Testis (tissue), 3 donors: ENCODE results near the gene LRRC18. TPM values are rescaled to one million over a fixed set of nuclear protein-coding genes. Genes with fewer than 3 reads are reported as not detected.

Experiments
- DNase-seq: peaks from one replicate; pipeline ENCODE4 v3.0.0-alpha.2; 2019
- H3K27ac ChIP-seq, 2 donors: fragments of 200-600 bp; sonication (generic); one replicate each; pipeline ENCODE4 v1.5.1; 2019
- H3K27me3 ChIP-seq: fragments of 200-600 bp; sonication (generic); one replicate; pipeline ENCODE4 v1.5.1; 2019
- H3K36me3 ChIP-seq: fragments of 200-600 bp; sonication (generic); one replicate; pipeline ENCODE4 v1.5.1; 2017; ENCODE audit warnings: low read depth; ENCODE audit errors: missing control alignments
- H3K4me1 ChIP-seq: fragments of 200-600 bp; sonication (generic); one replicate; pipeline ENCODE4 v1.5.1; 2019
- H3K4me3 ChIP-seq, 2 donors: fragments of 200-600 bp; sonication (generic); one replicate each; pipeline ENCODE4 v1.5.1; 2017 to 2019
- H3K9me3 ChIP-seq: fragments of 200-600 bp; sonication (generic); one replicate; pipeline ENCODE4 v1.5.1; 2017
- CTCF ChIP-seq, 3 experiments: fragments of 450-650 bp in 2 of 3; fragments of 200-600 bp in 1 of 3; sonication (generic) in 1 of 3; IDR thresholded peaks; one replicate each; pipeline ENCODE4 v1.5.1; 2016 to 2019; ENCODE audit warnings: antibody characterized with exemption in 3 of 3, mild to moderate bottlenecking in 2 of 3, moderate library complexity in 1 of 3
- POLR2A ChIP-seq: fragments of 450-650 bp; IDR thresholded peaks from one replicate; pipeline ENCODE4 v1.6.1; 2017; ENCODE audit warnings: antibody characterized with exemption, mild to moderate bottlenecking, moderate library complexity
- WGBS, 2 donors: methylation state at CpG; one replicate each; pipeline ENCODE4 v1.1.5; 2018; 5-methylcytosine and 5-hydroxymethylcytosine counted together
- intact Hi-C: fragments of 100-400 bp; cut with DNase I; formaldehyde crosslinking; loops from one replicate; pipeline ENCODE4 v1.15.1; 2023; ENCODE audit warnings: low total_unique reads
- polyA plus RNA-seq: library from polyadenylated mRNA; stranded (reverse); fragments of 350-450 nt; fragmentation: Illumina TruSeq; extraction: RNeasy Lipid Tissue Mini Kit (QIAGEN cat#74804); gene quantifications from one replicate; pipeline ENCODE4 v1.2.3, GENCODE V29; 2014; ENCODE audit warnings: low read depth, low replicate concordance; ENCODE audit not compliant: insufficient read depth
- total RNA-seq, 2 donors: library from RNA; depleted of rRNA; stranded (reverse); fragments of >200 nt; gene quantifications; one replicate each; pipeline ENCODE4 v1.2.3, GENCODE V29; 2016

Gene LRRC18
- total and polyA plus RNA-seq, 3 donors from 2014 or later = 7.8 to 23.1 (median 12.6) TPM

- no peaks in the 10 kb centered on the region for H3K27me3 ChIP-seq
- TF ChIP-seq POLR2A (no peak), CTCF (IDR thresholded peaks at IDR 0.05) (no peak)
- 96 to 98% methylated on average over 3 of the region's 3 CpGs for WGBS, 2 donors
- no peak for DNase-seq
- H3K4me1 ChIP-seq = no peaks in the 10 kb centered on the region
- no peaks in the 10 kb centered on the region for H3K36me3 ChIP-seq
- no peaks in the 10 kb centered on the region for H3K9me3 ChIP-seq
- no peak overlapping the region for H3K4me3 ChIP-seq
- intact Hi-C loops = no loop called here
- no peak overlapping the region for H3K27ac ChIP-seq
Observed at GRCh38 chr10:48937796-48938195, 1.8 kb downstream of the LRRC18 start.

- DNase-seq = no peak
- no peaks in the 10 kb centered on the region for H3K36me3 ChIP-seq
- H3K9me3 ChIP-seq = no peaks in the 10 kb centered on the region
- H3K27ac ChIP-seq = no peak overlapping the region
- intact Hi-C loops = no loop called here
- no peak for TF ChIP-seq POLR2A
- TF ChIP-seq CTCF (IDR thresholded peaks at IDR 0.05) = no peak
- H3K4me3 ChIP-seq = no peak overlapping the region
- no peaks in the 10 kb centered on the region for H3K4me1 ChIP-seq
- H3K27me3 ChIP-seq = no peaks in the 10 kb centered on the region
Observed at GRCh38 chr10:48935577-48935976, 4.1 kb downstream of the LRRC18 start.

GRCh38 chr10:48934672-48935501, 4.8 kb downstream of the LRRC18 start:
- H3K9me3 ChIP-seq = no peaks in the 10 kb centered on the region
- H3K36me3 ChIP-seq = no peaks in the 10 kb centered on the region
- H3K4me1 ChIP-seq = no peaks in the 10 kb centered on the region
- no peak overlapping the region for H3K4me3 ChIP-seq
- TF ChIP-seq POLR2A = no peak
- no peak for TF ChIP-seq CTCF (IDR thresholded peaks at IDR 0.05)
- no peak overlapping the region for H3K27ac ChIP-seq
- no peak for DNase-seq
- intact Hi-C loops = no loop called here
- WGBS, 2 donors = 62 to 63% methylated on average over 18 of the region's 18 CpGs
- no peaks in the 10 kb centered on the region for H3K27me3 ChIP-seq

GRCh38 chr10:48932831-48933664, 6.6 kb downstream of the LRRC18 start:
- intact Hi-C loops = no loop called here
- H3K27me3 ChIP-seq = no peaks in the 10 kb centered on the region
- no peaks in the 10 kb centered on the region for H3K36me3 ChIP-seq
- no peaks in the 10 kb centered on the region for H3K4me1 ChIP-seq
- 83 to 85% methylated on average over 7 of the region's 7 CpGs for WGBS, 2 donors
- DNase-seq = no peak
- no peak overlapping the region for H3K4me3 ChIP-seq
- TF ChIP-seq CTCF (IDR thresholded peaks at IDR 0.05) (no peak), POLR2A (no peak)
- no peaks in the 10 kb centered on the region for H3K9me3 ChIP-seq
- H3K27ac ChIP-seq = no peak overlapping the region
